ENCODE measurements around the gene USP47. TPM values are rescaled to one million over a fixed set of nuclear protein-coding genes. Genes with fewer than 3 reads are reported as not detected.

The USP47 gene
- total and polyA plus RNA-seq, 2 donors (not counting 1 experiment from before 2014, with no cell fraction given) = 12.8 to 52.9 TPM

DNA sequence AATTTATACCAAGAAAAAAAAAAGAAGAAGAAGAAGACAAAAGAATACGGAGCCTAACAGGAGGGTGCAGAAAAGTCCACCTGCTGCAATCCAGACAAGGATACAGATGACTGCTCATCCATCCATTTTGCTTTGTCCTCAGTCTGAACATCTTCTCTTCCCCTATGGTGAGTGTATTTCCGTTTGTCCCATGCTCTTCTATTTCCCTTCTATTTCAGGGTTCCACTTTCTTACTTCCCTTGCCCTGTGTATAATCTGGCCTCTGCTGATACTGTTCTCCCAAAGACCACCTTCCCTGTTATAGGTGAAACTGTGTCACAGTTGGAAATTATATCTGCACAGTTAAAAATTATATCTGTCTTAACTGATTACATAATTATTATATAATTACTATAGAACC, 48.7 kb upstream of the USP47 start:
- Histone ChIP-seq H2AFZ (ENCODE audit: insufficient read depth, low read depth, low read length, poor library complexity, severe bottlenecking) (no peak overlapping the region), H3K27me3 (replicated peaks in 1 of 4; ENCODE audit: control extremely low read depth in 1 of 4, control insufficient read depth in 3 of 4, insufficient read depth in 4 of 4, low read length in 3 of 4) (peaks cover 0 to 15% (median 6%) of the 10 kb centered on the region in 4 experiments), H3K9ac (ENCODE audit: low read length) (no peak overlapping the region), H3K79me2 (ENCODE audit: control insufficient read depth, insufficient read depth, low read length) (no peaks in the 10 kb centered on the region), H4K20me1 (ENCODE audit: control insufficient read depth, insufficient read depth, low read length, poor library complexity, severe bottlenecking) (no peaks in the 10 kb centered on the region), H3K36me3 (replicated peaks in 1 of 2; ENCODE audit: control extremely low read depth in 1 of 2, control insufficient read depth in 1 of 2, extremely low read depth in 1 of 2, insufficient read depth in 2 of 2, low read length in 1 of 2) (no peaks in the 10 kb centered on the region), H3K4me2 (replicated peaks; ENCODE audit: low read depth, low read length, poor library complexity, severe bottlenecking) (no peak overlapping the region), H3K27ac (ENCODE audit: low read length in 2 of 2) (no peak overlapping the region), H3K9me3 (ENCODE audit: control extremely low read depth in 1 of 3, control insufficient read depth in 2 of 3, insufficient read depth in 1 of 3, low read length in 2 of 3) (no peaks in the 10 kb centered on the region), H3K4me3 (ENCODE audit: control extremely low read depth in 1 of 5, extremely low read depth in 1 of 5, insufficient read depth in 1 of 5, low read depth in 2 of 5, low read length in 4 of 5) (no peak overlapping the region), H3K4me1 (ENCODE audit: control insufficient read depth in 2 of 2, insufficient read depth in 2 of 2, low read length in 2 of 2) (no peaks in the 10 kb centered on the region)
- no peak for DNase-seq
- POLR2A ChIA-PET = no interaction called here
- Mint-ChIP-seq H3K9me3 (ENCODE audit: insufficient read depth) (no peaks in the 10 kb centered on the region), H3K4me3 (no peak overlapping the region), H3K4me1 (no peaks in the 10 kb centered on the region), H3K27ac (no peak overlapping the region), H3K27me3 (peaks cover 33% of the 10 kb centered on the region)
- intact Hi-C loops (cut with micrococcal nuclease) = loop anchor here (10.0 kb wide), 1 partner anchor 142 kb away; no protein-coding TSS in a partner anchor
- TF ChIP-seq CTCF (IDR thresholded peaks at IDR 0.05) = no peak
- TF ChIP-seq EZH2 (IDR thresholded peaks at IDR 0.05; ENCODE audit: borderline replicate concordance, insufficient read depth, low read depth, low read length, poor library complexity, severe bottlenecking) = no peak
- no peak for ATAC-seq (ENCODE audit: low read depth)
- CTCF ChIA-PET = interaction anchor here (0.9 to 1.5 kb wide), 3 partner anchors 9 to 251 kb away, joined by 4 read pairs; no protein-coding TSS in a partner anchor
- no CpG with 5 or more reads among the region's 2 CpGs for WGBS (ENCODE audit: insufficient coverage)

- Mint-ChIP-seq H3K9me3 (ENCODE audit: insufficient read depth) (no peaks in the 10 kb centered on the region), H3K27ac (no peak overlapping the region), H3K4me3 (no peak overlapping the region), H3K4me1 (no peaks in the 10 kb centered on the region), H3K27me3 (peaks cover 34% of the 10 kb centered on the region)
- Histone ChIP-seq H3K27ac (ENCODE audit: low read length in 2 of 2) (no peak overlapping the region), H3K27me3 (replicated peaks in 1 of 4; ENCODE audit: control extremely low read depth in 1 of 4, control insufficient read depth in 3 of 4, insufficient read depth in 4 of 4, low read length in 3 of 4) (peaks cover 2 to 30% (median 19%) of the 10 kb centered on the region in 4 experiments), H3K36me3 (replicated peaks in 1 of 2; ENCODE audit: control extremely low read depth in 1 of 2, control insufficient read depth in 1 of 2, extremely low read depth in 1 of 2, insufficient read depth in 2 of 2, low read length in 1 of 2) (no peaks in the 10 kb centered on the region), H4K20me1 (ENCODE audit: control insufficient read depth, insufficient read depth, low read length, poor library complexity, severe bottlenecking) (no peaks in the 10 kb centered on the region), H3K4me3 (ENCODE audit: control extremely low read depth in 1 of 5, extremely low read depth in 1 of 5, insufficient read depth in 1 of 5, low read depth in 2 of 5, low read length in 4 of 5) (no peak overlapping the region), H2AFZ (ENCODE audit: insufficient read depth, low read depth, low read length, poor library complexity, severe bottlenecking) (no peak overlapping the region), H3K9ac (ENCODE audit: low read length) (no peak overlapping the region), H3K79me2 (ENCODE audit: control insufficient read depth, insufficient read depth, low read length) (no peaks in the 10 kb centered on the region), H3K4me1 (ENCODE audit: control insufficient read depth in 2 of 2, insufficient read depth in 2 of 2, low read length in 2 of 2) (no peaks in the 10 kb centered on the region), H3K9me3 (ENCODE audit: control extremely low read depth in 1 of 3, control insufficient read depth in 2 of 3, insufficient read depth in 1 of 3, low read length in 2 of 3) (no peaks in the 10 kb centered on the region), H3K4me2 (replicated peaks; ENCODE audit: low read depth, low read length, poor library complexity, severe bottlenecking) (no peak overlapping the region)
- DNase-seq = peak; percentile 78
- TF ChIP-seq EZH2 (IDR thresholded peaks at IDR 0.05; ENCODE audit: borderline replicate concordance, insufficient read depth, low read depth, low read length, poor library complexity, severe bottlenecking) (no peak), CTCF (IDR thresholded peaks at IDR 0.05) (peak; percentile 98)
- ChIA-PET CTCF (interaction anchor here (0.7 to 6.6 kb wide), 24 partner anchors 9 to 1006 kb away, joined by 3 to 55 read pairs (median 4); partner anchors contain the start of gene USP47), POLR2A (no interaction called here)
- 60% methylated on average over 2 of the region's 5 CpGs for WGBS (ENCODE audit: insufficient coverage)
- ATAC-seq (ENCODE audit: low read depth) = peak; percentile 69
- intact Hi-C loops (cut with micrococcal nuclease) = loop anchor here (1.0 to 10.0 kb wide), 5 partner anchors 50 to 245 kb away; no protein-coding TSS in a partner anchor
These were observed 43.0 kb upstream of the USP47 start for GRCh38 chr11:11798586-11799438.
